MCF 10A (cell line): ENCODE results near the gene TUG1. TPM values are rescaled to one million over a fixed set of nuclear protein-coding genes. Genes with fewer than 3 reads are reported as not detected.

Experiments used
- BruUV-seq: library from RNA; stranded (reverse); fragments of 400-500 nt; replicated peaks from 2 replicates; lab custom pipeline; 2021; lab: Mats Ljungman, UMichigan
- CTCF ChIA-PET: fragments of 300-600 bp; sonication (Branson Sonifier 250); formaldehyde crosslinking; extraction: SDS; loops from one replicate; lab custom pipeline; 2021; ENCODE audit warnings: antibody characterized with exemption, inconsistent platforms; lab: Yijun Ruan, JAX
- POLR2A ChIA-PET: fragments of 300-600, 350-650 bp; sonication (Branson Sonifier 250); formaldehyde crosslinking; extraction: SDS; loops from one replicate; lab custom pipeline; 2020; ENCODE audit warnings: antibody characterized with exemption, inconsistent platforms; lab: Yijun Ruan, JAX
- DNase-seq: peaks from one replicate; pipeline ENCODE4 v3.0.0-alpha.2; 2018; ENCODE audit not compliant: unreplicated experiment
- H3K27ac Mint-ChIP-seq: one replicate; pipeline ENCODE4 v1.8.0; 2022; ENCODE audit warnings: mild to moderate bottlenecking, low read depth, mixed read lengths; ENCODE audit not compliant: unreplicated experiment
- H3K27me3 Mint-ChIP-seq: one replicate; pipeline ENCODE4 v1.8.0; 2022; ENCODE audit warnings: mixed read lengths; ENCODE audit not compliant: insufficient read depth, unreplicated experiment
- H3K36me3 Mint-ChIP-seq: one replicate; pipeline ENCODE4 v1.8.0; 2022; ENCODE audit warnings: mild to moderate bottlenecking, moderate library complexity, mixed read lengths; ENCODE audit not compliant: insufficient read depth, unreplicated experiment
- H3K4me1 Mint-ChIP-seq: one replicate; pipeline ENCODE4 v1.8.0; 2022; ENCODE audit warnings: mixed read lengths; ENCODE audit not compliant: insufficient read depth, unreplicated experiment
- H3K4me3 Mint-ChIP-seq: one replicate; pipeline ENCODE4 v1.8.0; 2022; ENCODE audit warnings: mild to moderate bottlenecking, moderate library complexity, mixed read lengths; ENCODE audit not compliant: unreplicated experiment
- H3K9me3 Mint-ChIP-seq: one replicate; pipeline ENCODE4 v1.8.0; 2022; ENCODE audit warnings: mixed read lengths; ENCODE audit not compliant: unreplicated experiment
- intact Hi-C: fragments of 100-400 bp; cut with micrococcal nuclease; formaldehyde crosslinking; loops from 2 replicates; pipeline ENCODE4 v1.14.1; 2022
- total RNA-seq: library from RNA; stranded (reverse); gene quantifications from 2 replicates; pipeline ENCODE4 v1.2.3, GENCODE V29; 2022
- TF ChIP-seq, protein P1 (sequence below): fragments of 200-600 bp; IDR thresholded peaks from one replicate; pipeline ENCODE4 v1.8.0; 2022; ENCODE audit warnings: antibody characterized with exemption, mild to moderate bottlenecking; ENCODE audit not compliant: unreplicated experiment

The TUG1 gene
- total RNA-seq, 1 experiment from 2014 or later = 85.5 TPM

DNA sequence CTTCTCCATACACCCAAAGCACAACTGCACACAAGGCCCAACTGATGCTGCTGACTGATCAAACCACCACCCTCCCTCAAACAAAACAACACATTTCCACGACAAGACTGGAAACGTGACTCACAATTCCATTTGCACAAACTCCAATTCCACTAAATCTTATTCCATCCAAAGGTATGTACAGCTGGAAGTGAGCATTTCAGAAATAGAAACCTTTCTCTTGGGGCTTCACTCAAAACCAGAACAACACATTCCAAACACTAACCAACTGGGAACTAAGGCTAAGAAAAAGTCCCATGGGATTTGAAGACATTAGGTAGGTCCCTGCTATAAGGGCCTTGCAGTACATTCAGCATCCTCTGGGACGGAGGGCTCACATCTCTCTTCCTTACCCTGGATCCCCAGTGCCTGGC lies 20.1 kb upstream of the TUG1 start:
- H3K36me3 Mint-ChIP-seq = peaks cover 50% of the 10 kb centered on the region
- no peaks in the 10 kb centered on the region for H3K4me1 Mint-ChIP-seq
- TF ChIP-seq, protein P1, sequence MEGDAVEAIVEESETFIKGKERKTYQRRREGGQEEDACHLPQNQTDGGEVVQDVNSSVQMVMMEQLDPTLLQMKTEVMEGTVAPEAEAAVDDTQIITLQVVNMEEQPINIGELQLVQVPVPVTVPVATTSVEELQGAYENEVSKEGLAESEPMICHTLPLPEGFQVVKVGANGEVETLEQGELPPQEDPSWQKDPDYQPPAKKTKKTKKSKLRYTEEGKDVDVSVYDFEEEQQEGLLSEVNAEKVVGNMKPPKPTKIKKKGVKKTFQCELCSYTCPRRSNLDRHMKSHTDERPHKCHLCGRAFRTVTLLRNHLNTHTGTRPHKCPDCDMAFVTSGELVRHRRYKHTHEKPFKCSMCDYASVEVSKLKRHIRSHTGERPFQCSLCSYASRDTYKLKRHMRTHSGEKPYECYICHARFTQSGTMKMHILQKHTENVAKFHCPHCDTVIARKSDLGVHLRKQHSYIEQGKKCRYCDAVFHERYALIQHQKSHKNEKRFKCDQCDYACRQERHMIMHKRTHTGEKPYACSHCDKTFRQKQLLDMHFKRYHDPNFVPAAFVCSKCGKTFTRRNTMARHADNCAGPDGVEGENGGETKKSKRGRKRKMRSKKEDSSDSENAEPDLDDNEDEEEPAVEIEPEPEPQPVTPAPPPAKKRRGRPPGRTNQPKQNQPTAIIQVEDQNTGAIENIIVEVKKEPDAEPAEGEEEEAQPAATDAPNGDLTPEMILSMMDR = no peak
- DNase-seq = no peak
- H3K27me3 Mint-ChIP-seq = no peaks in the 10 kb centered on the region
- intact Hi-C loops = loop anchor here (1.0 to 2.0 kb wide), 2 partner anchors 136 to 200 kb away; no protein-coding TSS in a partner anchor
- POLR2A ChIA-PET = interaction anchor here (1.1 kb wide), 1 partner anchor 132 kb away, joined by 3 read pairs; the partner anchor contains the start of gene SMTN
- no peaks in the 10 kb centered on the region for H3K9me3 Mint-ChIP-seq
- CTCF ChIA-PET = interaction anchor here (0.5 to 4.0 kb wide), 6 partner anchors 29 to 282 kb away, joined by 3 to 27 read pairs (median 4); no protein-coding TSS in a partner anchor
- no TSS peak for BruUV-seq
- H3K4me3 Mint-ChIP-seq = no peak overlapping the region
- H3K27ac Mint-ChIP-seq = no peak overlapping the region

DNA sequence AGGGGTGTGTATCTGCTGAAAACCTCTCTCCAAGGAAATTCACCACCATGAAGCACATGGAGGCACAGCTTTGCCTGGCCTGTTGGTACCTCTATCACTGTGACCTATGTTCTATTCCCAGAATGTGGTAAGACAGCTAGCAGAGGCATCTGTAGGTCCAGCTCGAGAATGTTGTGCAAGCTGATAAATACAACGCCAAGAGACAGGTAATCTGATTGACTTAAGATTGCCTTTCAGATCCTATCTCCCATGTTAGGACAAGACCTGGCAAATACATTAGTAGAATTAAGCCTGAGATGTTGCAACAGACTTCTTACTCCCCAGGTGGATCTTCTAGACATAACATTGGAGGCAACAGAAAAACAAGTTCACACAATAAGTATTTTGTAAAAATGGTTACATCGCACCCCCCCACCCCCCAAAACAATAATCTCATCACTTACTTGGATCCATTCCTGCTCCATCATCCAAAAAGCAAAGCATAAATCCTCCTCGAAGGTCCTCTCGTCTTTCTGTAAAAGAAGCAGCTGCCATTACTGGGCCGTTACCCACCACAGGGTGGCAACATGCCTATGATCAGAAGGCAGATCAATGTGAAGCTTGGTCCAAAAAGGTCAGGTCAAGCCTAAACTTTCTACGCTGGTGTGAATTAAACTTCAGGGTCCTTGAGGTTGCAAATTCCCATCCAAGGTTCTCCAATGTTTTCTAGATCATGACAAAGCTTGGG lies 19.0 kb upstream of the TUG1 start:
- no peak for DNase-seq
- no peak overlapping the region for H3K4me3 Mint-ChIP-seq
- no peak overlapping the region for H3K27ac Mint-ChIP-seq
- H3K4me1 Mint-ChIP-seq = no peaks in the 10 kb centered on the region
- TF ChIP-seq, protein P1 = no peak
- ChIA-PET POLR2A (interaction anchor here (0.7 to 2.0 kb wide), 3 partner anchors 18 to 135 kb away, joined by 3 to 13 read pairs (median 3); partner anchors contain the start of genes MORC2 and TUG1), CTCF (interaction anchor here (0.6 to 4.0 kb wide), 4 partner anchors 13 to 281 kb away, joined by 3 to 27 read pairs (median 4); no protein-coding TSS in a partner anchor)
- H3K27me3 Mint-ChIP-seq = no peaks in the 10 kb centered on the region
- intact Hi-C loops = loop anchor here (2.0 kb wide), 1 partner anchor 199 kb away; no protein-coding TSS in a partner anchor
- no TSS peak for BruUV-seq
- H3K9me3 Mint-ChIP-seq = no peaks in the 10 kb centered on the region
- peaks cover 50% of the 10 kb centered on the region for H3K36me3 Mint-ChIP-seq

DNA sequence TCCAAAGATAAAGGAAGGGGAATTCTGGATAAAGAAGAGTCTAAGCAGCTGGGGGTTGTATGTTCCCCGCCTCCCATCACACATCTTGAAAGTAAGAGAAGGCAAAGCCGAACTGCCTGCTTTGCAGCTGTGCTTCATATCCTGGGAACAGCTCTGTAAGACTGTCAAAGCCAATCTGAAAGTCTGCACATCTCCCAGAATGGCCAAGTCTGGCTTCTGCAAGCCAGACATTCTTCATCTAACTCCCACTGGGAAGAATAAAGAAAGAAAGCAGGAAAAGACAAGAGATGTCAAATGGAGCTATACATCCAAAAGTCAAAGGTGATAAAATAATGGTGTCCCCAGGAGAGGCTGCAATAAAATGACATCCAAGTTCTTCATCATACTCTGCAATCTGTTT lies 15.9 kb upstream of the TUG1 start:
- ChIA-PET CTCF (interaction anchor here (0.7 to 1.3 kb wide), 6 partner anchors 33 to 487 kb away, joined by 3 to 5 read pairs (median 4); partner anchors contain the start of gene SELENOM), POLR2A (interaction anchor here (0.6 to 0.8 kb wide), 2 partner anchors 16 to 128 kb away, joined by 3 to 4 read pairs; partner anchors contain the start of genes MORC2, SMTN and TUG1)
- H3K9me3 Mint-ChIP-seq = no peaks in the 10 kb centered on the region
- BruUV-seq = no TSS peak
- H3K4me1 Mint-ChIP-seq = no peaks in the 10 kb centered on the region
- no peak overlapping the region for H3K27ac Mint-ChIP-seq
- H3K36me3 Mint-ChIP-seq = peaks cover 53% of the 10 kb centered on the region
- no peaks in the 10 kb centered on the region for H3K27me3 Mint-ChIP-seq
- H3K4me3 Mint-ChIP-seq = no peak overlapping the region
- intact Hi-C loops = no loop called here
- TF ChIP-seq, protein P1 = no peak
- no peak for DNase-seq

DNA sequence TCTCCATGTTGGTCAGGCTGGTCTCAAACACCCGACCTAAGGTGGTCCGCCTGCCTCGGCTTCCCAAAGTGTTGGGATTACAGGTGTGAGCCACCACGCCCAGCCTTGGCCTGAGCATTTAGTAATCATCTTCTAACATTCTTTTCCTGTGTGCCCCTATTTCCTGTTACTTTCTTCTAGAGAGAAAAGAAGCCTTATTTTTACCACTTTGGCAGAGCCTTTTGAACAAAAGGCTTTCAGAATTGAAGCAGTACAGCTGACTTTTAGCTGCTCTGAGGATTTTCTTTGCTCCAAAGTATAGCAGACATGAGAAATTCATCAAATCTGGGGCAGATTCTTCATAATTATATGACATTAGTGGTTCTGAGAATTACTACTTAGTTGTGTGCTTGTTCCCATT lies 13.9 kb upstream of the TUG1 start:
- Mint-ChIP-seq H3K27me3 (no peaks in the 10 kb centered on the region), H3K9me3 (no peaks in the 10 kb centered on the region), H3K4me3 (no peak overlapping the region), H3K4me1 (no peaks in the 10 kb centered on the region), H3K27ac (no peak overlapping the region), H3K36me3 (peaks cover 53% of the 10 kb centered on the region)
- BruUV-seq = no TSS peak
- intact Hi-C loops = no loop called here
- TF ChIP-seq, protein P1 = no peak
- DNase-seq = no peak
- ChIA-PET CTCF (no interaction called here), POLR2A (interaction anchor here (0.7 kb wide), 1 partner anchor 58 kb away, joined by 3 read pairs; no protein-coding TSS in a partner anchor)
